Neuronal stem cell (in vitro differentiated cells): ENCODE data around the gene FANCD2OS.

ENCODE experiments used
- DNase-seq: peaks from one replicate; pipeline ENCODE4 v3.0.0-alpha.2; 2013; ENCODE audit warnings: low spot score
- H2AFZ ChIP-seq: one replicate; pipeline ENCODE4 v1.6.1; 2013; ENCODE audit warnings: mild to moderate bottlenecking, low read length, inconsistent platforms
- H2AK5ac ChIP-seq: 2 replicates; pipeline ENCODE4 v1.6.1; 2013; ENCODE audit warnings: low read depth, mild to moderate bottlenecking, inconsistent platforms, low read length, moderate library complexity, mixed read lengths
- H2BK120ac ChIP-seq: 2 replicates; pipeline ENCODE4 v1.6.1; 2013; ENCODE audit warnings: low read depth, mild to moderate bottlenecking, inconsistent platforms, low read length, moderate library complexity, mixed read lengths
- H2BK12ac ChIP-seq: one replicate; pipeline ENCODE4 v1.6.1; 2013; ENCODE audit warnings: low read length, inconsistent platforms
- H2BK15ac ChIP-seq: 2 replicates; pipeline ENCODE4 v1.6.1; 2013; ENCODE audit warnings: mild to moderate bottlenecking, low read length, inconsistent platforms, mixed read lengths
- H2BK5ac ChIP-seq: one replicate; pipeline ENCODE4 v1.6.1; 2013; ENCODE audit warnings: inconsistent platforms, mild to moderate bottlenecking, low read length, moderate library complexity
- H3K14ac ChIP-seq: one replicate; pipeline ENCODE4 v1.6.1; 2013; ENCODE audit warnings: low read length, inconsistent platforms
- H3K18ac ChIP-seq: 2 replicates; pipeline ENCODE4 v1.6.1; 2013; ENCODE audit warnings: low read length, inconsistent platforms
- H3K23ac ChIP-seq: 2 replicates; pipeline ENCODE4 v1.6.1; 2013; ENCODE audit warnings: low read depth, mild to moderate bottlenecking, mixed read lengths, low read length, inconsistent platforms; ENCODE audit not compliant: poor library complexity
- H3K27ac ChIP-seq: replicated peaks from 3 replicates; pipeline ENCODE4 v1.5.1; 2013; ENCODE audit warnings: low read length, inconsistent platforms
- H3K27me3 ChIP-seq, 3 experiments: 2 replicates each; pipeline ENCODE4 v1.6.1; 2013; ENCODE audit warnings: low read length in 3 of 3, mild to moderate bottlenecking in 2 of 3, inconsistent platforms in 1 of 3, low read depth in 1 of 3, mixed read lengths in 1 of 3, moderate library complexity in 1 of 3; ENCODE audit not compliant: control insufficient read depth in 3 of 3, insufficient read depth in 3 of 3
- H3K36me3 ChIP-seq, 2 donors: replicated peaks in 1 of 2; 2 replicates each; pipeline ENCODE4 v1.6.1; 2013; ENCODE audit warnings: low read length in 2 of 2; ENCODE audit not compliant: control insufficient read depth in 2 of 2, insufficient read depth in 2 of 2
- H3K4ac ChIP-seq: 2 replicates; pipeline ENCODE4 v1.6.1; 2013; ENCODE audit warnings: inconsistent platforms, mild to moderate bottlenecking, low read length, moderate library complexity
- H3K4me1 ChIP-seq, 2 donors: 1 replicate in 1 of 2; 2 replicates in 1 of 2; pipeline ENCODE4 v1.6.1; 2013; ENCODE audit warnings: low read length in 2 of 2, low read depth in 1 of 2; ENCODE audit not compliant: control insufficient read depth in 2 of 2, insufficient read depth in 1 of 2
- H3K4me2 ChIP-seq: one replicate; pipeline ENCODE4 v1.6.1; 2013; ENCODE audit warnings: mild to moderate bottlenecking, low read length, inconsistent platforms; ENCODE audit not compliant: insufficient read depth, poor library complexity, severe bottlenecking
- H3K4me3 ChIP-seq, 2 donors: 2 replicates each; pipeline ENCODE4 v1.5.1; 2013; ENCODE audit warnings: low read length in 2 of 2, mild to moderate bottlenecking in 2 of 2, inconsistent platforms in 1 of 2, moderate library complexity in 1 of 2
- H3K79me1 ChIP-seq: one replicate; pipeline ENCODE4 v1.6.1; 2013; ENCODE audit warnings: low read depth, mild to moderate bottlenecking, inconsistent platforms, low read length, moderate library complexity
- H3K9ac ChIP-seq: one replicate; pipeline ENCODE4 v1.6.1; 2013; ENCODE audit warnings: mild to moderate bottlenecking, low read depth, low read length, inconsistent platforms; ENCODE audit not compliant: poor library complexity
- H3K9me3 ChIP-seq, 2 donors: replicated peaks in 1 of 2; 2 replicates each; pipeline versions ENCODE3 to v1.6.1; 2013; ENCODE audit warnings: low read length in 2 of 2, mild to moderate bottlenecking in 2 of 2, inconsistent platforms in 1 of 2, low read depth in 1 of 2, mixed read lengths in 1 of 2, moderate library complexity in 1 of 2; ENCODE audit not compliant: control insufficient read depth in 2 of 2, insufficient read depth in 1 of 2
- H4K8ac ChIP-seq: one replicate; pipeline ENCODE4 v1.6.1; 2013; ENCODE audit warnings: low read depth, mild to moderate bottlenecking, inconsistent platforms, low read length, moderate library complexity
- H4K91ac ChIP-seq: one replicate; pipeline ENCODE4 v1.6.1; 2013; ENCODE audit warnings: low read length, low read depth, mild to moderate bottlenecking, inconsistent platforms; ENCODE audit not compliant: poor library complexity
- WGBS, 2 donors: extraction: QIAGEN DNeasy Blood & Tissue Kit; methylation state at CpG; one replicate each; pipeline ENCODE4 v1.1.7; 2013; ENCODE audit warnings: missing lambda C conversion rate in 2 of 2, mixed read lengths in 1 of 2; ENCODE audit not compliant: insufficient read length in 2 of 2, insufficient replicate concordance in 1 of 2; ENCODE audit errors: extremely low coverage in 2 of 2; 5-methylcytosine and 5-hydroxymethylcytosine counted together

FANCD2OS gene

GRCh38 chr3:10142707-10143560 lies 34.9 kb upstream of the FANCD2OS start:
- Histone ChIP-seq H3K4me3 (peak overlapping the region; percentile 70 to 97), H4K8ac (no peak overlapping the region), H3K23ac (no peak overlapping the region), H3K27ac (no peak overlapping the region), H2AK5ac (no peak overlapping the region), H3K4me2 (peak overlapping the region; percentile 57), H3K27me3 (no peaks in the 10 kb centered on the region), H2AFZ (no peak overlapping the region), H2BK12ac (no peak overlapping the region), H3K9me3 (peaks cover 0 to 25% of the 10 kb centered on the region in 2 donors), H2BK15ac (no peak overlapping the region), H3K4ac (no peak overlapping the region), H3K4me1 (peaks cover 5 to 9% of the 10 kb centered on the region in 2 donors), H4K91ac (no peak overlapping the region), H3K18ac (no peak overlapping the region), H2BK5ac (no peak overlapping the region), H2BK120ac (no peak overlapping the region), H3K79me1 (peaks cover 6% of the 10 kb centered on the region), H3K9ac (no peak overlapping the region), H3K36me3 (peaks cover 0 to 48% of the 10 kb centered on the region in 2 donors), H3K14ac (no peak overlapping the region)
- no CpG with 5 or more reads among the region's 29 CpGs for WGBS, 2 donors
- DNase-seq, result no peak

- Histone ChIP-seq H2AK5ac (no peak overlapping the region), H4K8ac (no peak overlapping the region), H3K9ac (no peak overlapping the region), H3K18ac (no peak overlapping the region), H3K23ac (no peak overlapping the region), H3K4me2 (peak overlapping the region; percentile 57), H2BK12ac (no peak overlapping the region), H3K79me1 (peaks cover 6% of the 10 kb centered on the region), H3K27me3 (no peaks in the 10 kb centered on the region), H3K4ac (no peak overlapping the region), H3K4me3 (peak overlapping the region in 1 of 2 donors; percentile 97), H2AFZ (peak overlapping the region; percentile 96), H3K9me3 (peaks cover 0 to 25% of the 10 kb centered on the region in 2 donors), H3K14ac (no peak overlapping the region), H3K4me1 (peaks cover 5 to 9% of the 10 kb centered on the region in 2 donors), H2BK120ac (no peak overlapping the region), H3K36me3 (peaks cover 0 to 32% of the 10 kb centered on the region in 2 donors), H2BK5ac (no peak overlapping the region), H2BK15ac (no peak overlapping the region), H3K27ac (no peak overlapping the region), H4K91ac (no peak overlapping the region)
- no peak for DNase-seq
- no CpG with 5 or more reads among the region's 23 CpGs for WGBS, 2 donors
These were observed 33.0 kb upstream of the FANCD2OS start for GRCh38 chr3:10140996-10141546.

- H3K23ac ChIP-seq, result no peak overlapping the region
- peaks cover 0 to 2% of the 10 kb centered on the region in 2 donors for H3K4me1 ChIP-seq
- H3K27me3 ChIP-seq, result no peaks in the 10 kb centered on the region
- no peaks in the 10 kb centered on the region for H3K9me3 ChIP-seq
- no peak overlapping the region for H2BK5ac ChIP-seq
- no peak overlapping the region for H2AK5ac ChIP-seq
- WGBS, 2 donors, result no CpG with 5 or more reads among the region's 4 CpGs
- H2BK120ac ChIP-seq, result no peak overlapping the region
- no peak overlapping the region for H2BK12ac ChIP-seq
- H3K14ac ChIP-seq, result no peak overlapping the region
- no peak for DNase-seq
- no peak overlapping the region for H3K4me2 ChIP-seq
- no peaks in the 10 kb centered on the region for H3K36me3 ChIP-seq
- no peak overlapping the region for H3K4me3 ChIP-seq
- H4K8ac ChIP-seq, result no peak overlapping the region
- H3K27ac ChIP-seq, result no peak overlapping the region
- no peak overlapping the region for H2BK15ac ChIP-seq
- no peak overlapping the region for H2AFZ ChIP-seq
- H4K91ac ChIP-seq, result no peak overlapping the region
- no peak overlapping the region for H3K18ac ChIP-seq
- H3K9ac ChIP-seq, result no peak overlapping the region
- H3K79me1 ChIP-seq, result peaks cover 1% of the 10 kb centered on the region
- H3K4ac ChIP-seq, result no peak overlapping the region
These were observed 29.1 kb upstream of the FANCD2OS start for GRCh38 chr3:10137178-10137577.

- Histone ChIP-seq H2BK15ac (no peak overlapping the region), H3K4ac (no peak overlapping the region), H3K79me1 (no peaks in the 10 kb centered on the region), H2AFZ (no peak overlapping the region), H3K36me3 (no peaks in the 10 kb centered on the region), H3K14ac (no peak overlapping the region), H3K4me3 (no peak overlapping the region), H3K18ac (no peak overlapping the region), H3K27ac (no peak overlapping the region), H3K23ac (no peak overlapping the region), H3K27me3 (no peaks in the 10 kb centered on the region), H3K9ac (no peak overlapping the region), H4K91ac (no peak overlapping the region), H3K4me1 (peaks cover 0 to 2% of the 10 kb centered on the region in 2 donors), H3K9me3 (no peaks in the 10 kb centered on the region), H2BK12ac (no peak overlapping the region), H3K4me2 (no peak overlapping the region), H4K8ac (no peak overlapping the region), H2BK120ac (no peak overlapping the region), H2BK5ac (no peak overlapping the region), H2AK5ac (no peak overlapping the region)
- no CpG with 5 or more reads among the region's 25 CpGs for WGBS, 2 donors
- DNase-seq, result no peak
These were observed 28.5 kb upstream of the FANCD2OS start for GRCh38 chr3:10136426-10137005.
